IMR-90 (cell line): ENCODE measurements around the gene ERCC5.

ENCODE experiments used
- FOS ChIP-seq: fragments of 150-350 bp; IDR thresholded peaks from 2 replicates; pipeline ENCODE4 v1.6.1; 2016; ENCODE audit warnings: low read depth, low read length
- MAZ ChIP-seq: IDR thresholded peaks from 2 replicates; pipeline ENCODE4 v1.6.1; 2012; ENCODE audit warnings: low read depth, mild to moderate bottlenecking, low read length, improper control_type of control experiment, moderate library complexity, borderline replicate concordance
- POLR2A ChIP-seq: IDR thresholded peaks from 2 replicates; pipeline ENCODE4 v1.6.1; 2012; ENCODE audit warnings: mild to moderate bottlenecking, low read depth, low read length
- TF ChIP-seq, protein P1 (sequence below): conservative IDR thresholded peaks from 2 replicates; pipeline ENCODE4 v1.5.1; 2012; ENCODE audit warnings: mild to moderate bottlenecking, low read depth, low read length, improper control_type of control experiment
- TF ChIP-seq, protein P2 (sequence below): fragments of 150-350 bp; IDR thresholded peaks from 2 replicates; pipeline ENCODE4 v1.6.1; 2017; ENCODE audit warnings: mild to moderate bottlenecking, antibody characterized with exemption, low read length, low read depth
- TF ChIP-seq, protein P3 (sequence below): fragments of 150-350 bp; IDR thresholded peaks from 2 replicates; pipeline ENCODE4 v1.6.1; 2016; ENCODE audit warnings: low read depth, mild to moderate bottlenecking, low read length, moderate library complexity, borderline replicate concordance

GRCh38 chr13:102912599-102912998 lies 66.8 kb downstream of the ERCC5 start:
- TF ChIP-seq MAZ (no peak), POLR2A (no peak), FOS (no peak)
- TF ChIP-seq, protein P1, sequence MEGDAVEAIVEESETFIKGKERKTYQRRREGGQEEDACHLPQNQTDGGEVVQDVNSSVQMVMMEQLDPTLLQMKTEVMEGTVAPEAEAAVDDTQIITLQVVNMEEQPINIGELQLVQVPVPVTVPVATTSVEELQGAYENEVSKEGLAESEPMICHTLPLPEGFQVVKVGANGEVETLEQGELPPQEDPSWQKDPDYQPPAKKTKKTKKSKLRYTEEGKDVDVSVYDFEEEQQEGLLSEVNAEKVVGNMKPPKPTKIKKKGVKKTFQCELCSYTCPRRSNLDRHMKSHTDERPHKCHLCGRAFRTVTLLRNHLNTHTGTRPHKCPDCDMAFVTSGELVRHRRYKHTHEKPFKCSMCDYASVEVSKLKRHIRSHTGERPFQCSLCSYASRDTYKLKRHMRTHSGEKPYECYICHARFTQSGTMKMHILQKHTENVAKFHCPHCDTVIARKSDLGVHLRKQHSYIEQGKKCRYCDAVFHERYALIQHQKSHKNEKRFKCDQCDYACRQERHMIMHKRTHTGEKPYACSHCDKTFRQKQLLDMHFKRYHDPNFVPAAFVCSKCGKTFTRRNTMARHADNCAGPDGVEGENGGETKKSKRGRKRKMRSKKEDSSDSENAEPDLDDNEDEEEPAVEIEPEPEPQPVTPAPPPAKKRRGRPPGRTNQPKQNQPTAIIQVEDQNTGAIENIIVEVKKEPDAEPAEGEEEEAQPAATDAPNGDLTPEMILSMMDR: no peak
- TF ChIP-seq, protein P2, sequence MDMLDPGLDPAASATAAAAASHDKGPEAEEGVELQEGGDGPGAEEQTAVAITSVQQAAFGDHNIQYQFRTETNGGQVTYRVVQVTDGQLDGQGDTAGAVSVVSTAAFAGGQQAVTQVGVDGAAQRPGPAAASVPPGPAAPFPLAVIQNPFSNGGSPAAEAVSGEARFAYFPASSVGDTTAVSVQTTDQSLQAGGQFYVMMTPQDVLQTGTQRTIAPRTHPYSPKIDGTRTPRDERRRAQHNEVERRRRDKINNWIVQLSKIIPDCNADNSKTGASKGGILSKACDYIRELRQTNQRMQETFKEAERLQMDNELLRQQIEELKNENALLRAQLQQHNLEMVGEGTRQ: no peak
- TF ChIP-seq, protein P3, sequence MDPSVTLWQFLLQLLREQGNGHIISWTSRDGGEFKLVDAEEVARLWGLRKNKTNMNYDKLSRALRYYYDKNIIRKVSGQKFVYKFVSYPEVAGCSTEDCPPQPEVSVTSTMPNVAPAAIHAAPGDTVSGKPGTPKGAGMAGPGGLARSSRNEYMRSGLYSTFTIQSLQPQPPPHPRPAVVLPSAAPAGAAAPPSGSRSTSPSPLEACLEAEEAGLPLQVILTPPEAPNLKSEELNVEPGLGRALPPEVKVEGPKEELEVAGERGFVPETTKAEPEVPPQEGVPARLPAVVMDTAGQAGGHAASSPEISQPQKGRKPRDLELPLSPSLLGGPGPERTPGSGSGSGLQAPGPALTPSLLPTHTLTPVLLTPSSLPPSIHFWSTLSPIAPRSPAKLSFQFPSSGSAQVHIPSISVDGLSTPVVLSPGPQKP: no peak
